OCI-LY3 (cell line): ENCODE measurements around the gene SPINK4.

Source experiments
- H2AFZ ChIP-seq: fragments of 200-600, 300-600 bp; shearing (Covaris generic); 2 replicates; pipeline ENCODE4 v1.6.0; 2014; ENCODE audit warnings: antibody characterized with exemption, low read depth, low read length
- H3K27ac ChIP-seq: fragments of 200-600, 300-600 bp; sonication (generic); 2 replicates; pipeline ENCODE4 v1.5.1; 2014; ENCODE audit warnings: mild to moderate bottlenecking, low read length, moderate library complexity, mixed read lengths
- H3K27me3 ChIP-seq: fragments of 200-600, 300-600 bp; sonication (generic); 2 replicates; pipeline ENCODE4 v1.6.1; 2014; ENCODE audit warnings: low read depth, low read length, mixed read lengths
- H3K36me3 ChIP-seq: fragments of 200-600, 300-600 bp; sonication (generic); replicated peaks from 2 replicates; pipeline ENCODE3; 2014; ENCODE audit warnings: low read depth, low read length, mixed read lengths
- H3K4me1 ChIP-seq: fragments of 300-600, 200-600 bp; sonication (generic); 2 replicates; pipeline ENCODE4 v1.6.1; 2014; ENCODE audit warnings: low read length, mixed read lengths
- H3K4me2 ChIP-seq: fragments of 200-600, 300-600 bp; sonication (generic); 2 replicates; pipeline ENCODE4 v1.6.1; 2014; ENCODE audit warnings: low read length, mixed read lengths
- H3K4me3 ChIP-seq: fragments of 300-600, 200-600 bp; sonication (generic); 2 replicates; pipeline ENCODE4 v1.5.1; 2014; ENCODE audit warnings: antibody characterized with exemption, mild to moderate bottlenecking, low read length, moderate library complexity
- H3K79me2 ChIP-seq: fragments of 300-600, 200-600 bp; shearing (Covaris generic); 2 replicates; pipeline ENCODE4 v1.6.1; 2014; ENCODE audit warnings: mild to moderate bottlenecking, low read length, mixed read lengths
- H3K9ac ChIP-seq: fragments of 300-600, 200-600 bp; shearing (Covaris generic); 2 replicates; pipeline ENCODE4 v1.6.0; 2014; ENCODE audit warnings: mild to moderate bottlenecking, low read length, moderate library complexity
- H3K9me3 ChIP-seq: fragments of 200-600, 300-600 bp; shearing (Covaris generic); 2 replicates; pipeline ENCODE4 v1.6.1; 2014; ENCODE audit warnings: low read length, mixed read lengths; ENCODE audit not compliant: insufficient read depth
- H4K20me1 ChIP-seq: fragments of 200-600, 300-600 bp; sonication (generic); 2 replicates; pipeline ENCODE4 v1.6.1; 2016; ENCODE audit warnings: low read length, mixed read lengths; ENCODE audit not compliant: insufficient read depth
- CTCF ChIP-seq: fragments of 200-600, 300-600 bp; sonication (generic); IDR thresholded peaks from 2 replicates; pipeline ENCODE4 v1.5.1; 2014; ENCODE audit warnings: antibody characterized with exemption, low read length, low read depth
- EZH2phosphoT487 ChIP-seq: fragments of 200-600 bp; shearing (Covaris generic); IDR thresholded peaks from 2 replicates; pipeline ENCODE4 v1.6.1; 2018; ENCODE audit warnings: antibody characterized with exemption, mixed run types, low read depth

The SPINK4 gene

GRCh38 chr9:33209394-33209793 lies 30.6 kb upstream of the SPINK4 start:
- no peaks in the 10 kb centered on the region for H3K4me1 ChIP-seq
- TF ChIP-seq CTCF: no peak
- no peak for TF ChIP-seq EZH2phosphoT487
- no peak overlapping the region for H2AFZ ChIP-seq
- H3K79me2 ChIP-seq: no peaks in the 10 kb centered on the region
- H4K20me1 ChIP-seq: no peaks in the 10 kb centered on the region
- no peak overlapping the region for H3K27ac ChIP-seq
- H3K4me2 ChIP-seq: no peak overlapping the region
- no peaks in the 10 kb centered on the region for H3K9me3 ChIP-seq
- H3K4me3 ChIP-seq: no peak overlapping the region
- H3K27me3 ChIP-seq: peaks cover 10% of the 10 kb centered on the region
- no peaks in the 10 kb centered on the region for H3K36me3 ChIP-seq
- no peak overlapping the region for H3K9ac ChIP-seq

- no peak for TF ChIP-seq EZH2phosphoT487
- no peak for TF ChIP-seq CTCF
- Histone ChIP-seq H3K36me3 (no peaks in the 10 kb centered on the region), H3K4me2 (no peak overlapping the region), H3K27ac (no peak overlapping the region), H4K20me1 (no peaks in the 10 kb centered on the region), H3K4me3 (no peak overlapping the region), H3K27me3 (peaks cover 12% of the 10 kb centered on the region; the same call in 1 of the 2 replicates), H3K9me3 (no peaks in the 10 kb centered on the region), H2AFZ (no peak overlapping the region), H3K9ac (no peak overlapping the region), H3K4me1 (no peaks in the 10 kb centered on the region), H3K79me2 (no peaks in the 10 kb centered on the region)
Observed at GRCh38 chr9:33210006-33210715, 29.8 kb upstream of the SPINK4 start.

GRCh38 chr9:33211695-33212393 lies 28.1 kb upstream of the SPINK4 start:
- no peak overlapping the region for H3K4me2 ChIP-seq
- no peaks in the 10 kb centered on the region for H3K4me1 ChIP-seq
- no peaks in the 10 kb centered on the region for H4K20me1 ChIP-seq
- no peaks in the 10 kb centered on the region for H3K36me3 ChIP-seq
- TF ChIP-seq CTCF (no peak), EZH2phosphoT487 (no peak)
- no peak overlapping the region for H3K9ac ChIP-seq
- H3K4me3 ChIP-seq: no peak overlapping the region
- H2AFZ ChIP-seq: no peak overlapping the region
- no peak overlapping the region for H3K27ac ChIP-seq
- H3K27me3 ChIP-seq: peaks cover 26% of the 10 kb centered on the region
- H3K9me3 ChIP-seq: no peaks in the 10 kb centered on the region
- no peaks in the 10 kb centered on the region for H3K79me2 ChIP-seq

GRCh38 chr9:33220681-33221567 lies 19.0 kb upstream of the SPINK4 start:
- H3K9me3 ChIP-seq: no peaks in the 10 kb centered on the region
- no peak for TF ChIP-seq CTCF
- TF ChIP-seq EZH2phosphoT487: no peak
- no peak overlapping the region for H3K27ac ChIP-seq
- peaks cover 15% of the 10 kb centered on the region for H3K27me3 ChIP-seq
- no peak overlapping the region for H2AFZ ChIP-seq
- no peak overlapping the region for H3K4me3 ChIP-seq
- H3K4me1 ChIP-seq: peaks cover 30% of the 10 kb centered on the region
- H3K79me2 ChIP-seq: no peaks in the 10 kb centered on the region
- H3K36me3 ChIP-seq: no peaks in the 10 kb centered on the region
- H3K4me2 ChIP-seq: no peak overlapping the region
- no peaks in the 10 kb centered on the region for H4K20me1 ChIP-seq
- no peak overlapping the region for H3K9ac ChIP-seq
